Immature natural killer cell (primary cell): ENCODE results near the gene VWA8. TPM values are rescaled to one million over a fixed set of nuclear protein-coding genes. Genes with fewer than 3 reads are reported as not detected.

Experiments used
- DNase-seq, 3 donors: peaks; one replicate each; pipeline ENCODE4 v3.0.0; 2022; ENCODE audit warnings: mixed read lengths in 1 of 3
- H3K27ac Mint-ChIP-seq, 6 donors: one replicate each; pipeline ENCODE4 v1.8.0; 2020; ENCODE audit warnings: mixed read lengths in 6 of 6, mild to moderate bottlenecking in 5 of 6, inconsistent platforms in 4 of 6, moderate library complexity in 3 of 6
- H3K27me3 Mint-ChIP-seq, 3 donors: one replicate each; pipeline ENCODE4 v1.8.0; 2020 to 2021; ENCODE audit warnings: low read depth in 3 of 3, mild to moderate bottlenecking in 3 of 3, mixed read lengths in 3 of 3, moderate library complexity in 3 of 3, inconsistent platforms in 1 of 3
- H3K36me3 Mint-ChIP-seq, 3 donors: one replicate each; pipeline ENCODE4 v1.8.0; 2020; ENCODE audit warnings: mixed read lengths in 3 of 3, inconsistent platforms in 2 of 3, mild to moderate bottlenecking in 2 of 3
- H3K4me1 Mint-ChIP-seq, 2 donors: one replicate each; pipeline ENCODE4 v1.8.0; 2020; ENCODE audit warnings: inconsistent platforms in 2 of 2, mild to moderate bottlenecking in 2 of 2, mixed read lengths in 2 of 2, moderate library complexity in 1 of 2
- H3K4me3 Mint-ChIP-seq, 5 donors: one replicate each; pipeline ENCODE4 v1.8.0; 2020; ENCODE audit warnings: mild to moderate bottlenecking in 5 of 5, mixed read lengths in 5 of 5, inconsistent platforms in 3 of 5, moderate library complexity in 3 of 5
- H3K9me3 Mint-ChIP-seq, 6 donors: one replicate each; pipeline ENCODE4 v1.8.0; 2020; ENCODE audit warnings: mild to moderate bottlenecking in 6 of 6, mixed read lengths in 6 of 6, inconsistent platforms in 4 of 6, moderate library complexity in 3 of 6
- polyA plus RNA-seq, 3 donors: library from polyadenylated mRNA; unstranded; fragments of 300-500 nt; fragmentation: Illumina TruSeq; gene quantifications; one replicate each; pipeline ENCODE4 v1.2.3, GENCODE V29; 2021

Gene VWA8
- polyA plus RNA-seq, 3 donors from 2014 or later: 3.0 to 4.9 (median 3.2) TPM

GRCh38 chr13:41558781-41559560 lies 401.9 kb downstream of the VWA8 start:
- no peaks in the 10 kb centered on the region for H3K4me1 Mint-ChIP-seq
- no peaks in the 10 kb centered on the region for H3K9me3 Mint-ChIP-seq
- H3K27me3 Mint-ChIP-seq: peaks cover 0 to 8% (median 0%) of the 10 kb centered on the region in 3 donors
- no peaks in the 10 kb centered on the region for H3K36me3 Mint-ChIP-seq
- H3K27ac Mint-ChIP-seq: peak overlapping the region in 1 of 6 donors; percentile 28
- no peak for DNase-seq
- no peak overlapping the region for H3K4me3 Mint-ChIP-seq

GRCh38 chr13:41557719-41558118 lies 403.2 kb downstream of the VWA8 start:
- Mint-ChIP-seq H3K27ac (no peak overlapping the region), H3K36me3 (no peaks in the 10 kb centered on the region), H3K4me1 (no peaks in the 10 kb centered on the region), H3K27me3 (peaks cover 0 to 9% (median 0%) of the 10 kb centered on the region in 3 donors), H3K9me3 (no peaks in the 10 kb centered on the region), H3K4me3 (no peak overlapping the region)
- DNase-seq: no peak

- H3K27ac Mint-ChIP-seq: no peak overlapping the region
Observed at GRCh38 chr13:41554626-41555386, 406.1 kb downstream of the VWA8 start.

GRCh38 chr13:41554180-41554579 lies 406.7 kb downstream of the VWA8 start:
- H3K4me1 Mint-ChIP-seq: no peaks in the 10 kb centered on the region
- H3K27ac Mint-ChIP-seq: no peak overlapping the region
- no peaks in the 10 kb centered on the region for H3K36me3 Mint-ChIP-seq
- H3K27me3 Mint-ChIP-seq: peaks cover 0 to 10% (median 0%) of the 10 kb centered on the region in 3 donors
- DNase-seq: no peak
- H3K4me3 Mint-ChIP-seq: no peak overlapping the region
- no peaks in the 10 kb centered on the region for H3K9me3 Mint-ChIP-seq

More at GRCh38 chr13:41554626-41555386, 406.1 kb downstream of the VWA8 start:
- H3K27me3 Mint-ChIP-seq: peaks cover 0 to 10% (median 0%) of the 10 kb centered on the region in 3 donors
- no peaks in the 10 kb centered on the region for H3K9me3 Mint-ChIP-seq
- H3K4me3 Mint-ChIP-seq: no peak overlapping the region
- H3K36me3 Mint-ChIP-seq: no peaks in the 10 kb centered on the region
- no peaks in the 10 kb centered on the region for H3K4me1 Mint-ChIP-seq
- no peak for DNase-seq

GRCh38 chr13:41552031-41552430 lies 408.9 kb downstream of the VWA8 start:
- Mint-ChIP-seq H3K27ac (no peak overlapping the region), H3K27me3 (peaks cover 0 to 7% (median 0%) of the 10 kb centered on the region in 3 donors), H3K4me3 (no peak overlapping the region), H3K36me3 (no peaks in the 10 kb centered on the region), H3K4me1 (no peaks in the 10 kb centered on the region), H3K9me3 (no peaks in the 10 kb centered on the region)
- no peak for DNase-seq

GRCh38 chr13:41550276-41550675 lies 410.6 kb downstream of the VWA8 start:
- Mint-ChIP-seq H3K4me1 (no peaks in the 10 kb centered on the region), H3K36me3 (no peaks in the 10 kb centered on the region), H3K27me3 (peaks cover 0 to 7% (median 0%) of the 10 kb centered on the region in 3 donors), H3K4me3 (no peak overlapping the region), H3K9me3 (no peaks in the 10 kb centered on the region), H3K27ac (no peak overlapping the region)
- no peak for DNase-seq

GRCh38 chr13:41549491-41549890 lies 411.4 kb downstream of the VWA8 start:
- DNase-seq: no peak
- H3K27ac Mint-ChIP-seq: no peak overlapping the region
- H3K9me3 Mint-ChIP-seq: no peaks in the 10 kb centered on the region
- H3K4me1 Mint-ChIP-seq: no peaks in the 10 kb centered on the region
- H3K4me3 Mint-ChIP-seq: no peak overlapping the region
- peaks cover 0 to 9% (median 0%) of the 10 kb centered on the region in 3 donors for H3K27me3 Mint-ChIP-seq
- H3K36me3 Mint-ChIP-seq: no peaks in the 10 kb centered on the region

GRCh38 chr13:41548910-41549309 lies 412.0 kb downstream of the VWA8 start:
- Mint-ChIP-seq H3K27ac (no peak overlapping the region), H3K9me3 (no peaks in the 10 kb centered on the region), H3K4me3 (no peak overlapping the region), H3K36me3 (no peaks in the 10 kb centered on the region), H3K4me1 (no peaks in the 10 kb centered on the region), H3K27me3 (peaks cover 0 to 6% (median 0%) of the 10 kb centered on the region in 3 donors)
- DNase-seq: no peak

GRCh38 chr13:41548031-41548430 lies 412.9 kb downstream of the VWA8 start:
- no peaks in the 10 kb centered on the region for H3K36me3 Mint-ChIP-seq
- peaks cover 0 to 3% (median 0%) of the 10 kb centered on the region in 3 donors for H3K27me3 Mint-ChIP-seq
- H3K4me3 Mint-ChIP-seq: no peak overlapping the region
- no peak for DNase-seq
- H3K27ac Mint-ChIP-seq: no peak overlapping the region
- H3K9me3 Mint-ChIP-seq: no peaks in the 10 kb centered on the region
- H3K4me1 Mint-ChIP-seq: no peaks in the 10 kb centered on the region

GRCh38 chr13:41547251-41548000 lies 413.5 kb downstream of the VWA8 start:
- no peak overlapping the region for H3K27ac Mint-ChIP-seq
- no peak for DNase-seq
- no peaks in the 10 kb centered on the region for H3K36me3 Mint-ChIP-seq
- no peak overlapping the region for H3K4me3 Mint-ChIP-seq
- peaks cover 0 to 3% (median 0%) of the 10 kb centered on the region in 3 donors for H3K27me3 Mint-ChIP-seq
- no peaks in the 10 kb centered on the region for H3K9me3 Mint-ChIP-seq
- H3K4me1 Mint-ChIP-seq: no peaks in the 10 kb centered on the region

- Mint-ChIP-seq H3K27me3 (peaks cover 0 to 3% (median 0%) of the 10 kb centered on the region in 3 donors), H3K36me3 (no peaks in the 10 kb centered on the region), H3K9me3 (no peaks in the 10 kb centered on the region), H3K27ac (peak overlapping the region in 1 of 6 donors; percentile 67), H3K4me3 (no peak overlapping the region), H3K4me1 (no peaks in the 10 kb centered on the region)
- no peak for DNase-seq
Observed at GRCh38 chr13:41546372-41547190, 414.3 kb downstream of the VWA8 start.

GRCh38 chr13:41545432-41545707 lies 415.5 kb downstream of the VWA8 start:
- Mint-ChIP-seq H3K9me3 (no peaks in the 10 kb centered on the region), H3K4me3 (no peak overlapping the region), H3K27me3 (peaks cover 0 to 3% (median 3%) of the 10 kb centered on the region in 3 donors), H3K27ac (no peak overlapping the region), H3K4me1 (no peaks in the 10 kb centered on the region), H3K36me3 (no peaks in the 10 kb centered on the region)
- no peak for DNase-seq

GRCh38 chr13:41543664-41544300 lies 417.1 kb downstream of the VWA8 start:
- Mint-ChIP-seq H3K36me3 (no peaks in the 10 kb centered on the region), H3K4me1 (no peaks in the 10 kb centered on the region), H3K27me3 (peaks cover 2 to 4% (median 3%) of the 10 kb centered on the region in 3 donors), H3K4me3 (no peak overlapping the region), H3K27ac (no peak overlapping the region), H3K9me3 (no peaks in the 10 kb centered on the region)
- DNase-seq: no peak
